ENCODE measurements around the gene PIGO. TPM values are rescaled to one million over a fixed set of nuclear protein-coding genes. Genes with fewer than 3 reads are reported as not detected.

Gene PIGO
- total and polyA plus RNA-seq, 9 of the 15 experiments (the other 6 are each of a cell fraction or from before 2014, with no cell fraction given), result 5.4 to 13.7 (median 9.7) TPM

DNA sequence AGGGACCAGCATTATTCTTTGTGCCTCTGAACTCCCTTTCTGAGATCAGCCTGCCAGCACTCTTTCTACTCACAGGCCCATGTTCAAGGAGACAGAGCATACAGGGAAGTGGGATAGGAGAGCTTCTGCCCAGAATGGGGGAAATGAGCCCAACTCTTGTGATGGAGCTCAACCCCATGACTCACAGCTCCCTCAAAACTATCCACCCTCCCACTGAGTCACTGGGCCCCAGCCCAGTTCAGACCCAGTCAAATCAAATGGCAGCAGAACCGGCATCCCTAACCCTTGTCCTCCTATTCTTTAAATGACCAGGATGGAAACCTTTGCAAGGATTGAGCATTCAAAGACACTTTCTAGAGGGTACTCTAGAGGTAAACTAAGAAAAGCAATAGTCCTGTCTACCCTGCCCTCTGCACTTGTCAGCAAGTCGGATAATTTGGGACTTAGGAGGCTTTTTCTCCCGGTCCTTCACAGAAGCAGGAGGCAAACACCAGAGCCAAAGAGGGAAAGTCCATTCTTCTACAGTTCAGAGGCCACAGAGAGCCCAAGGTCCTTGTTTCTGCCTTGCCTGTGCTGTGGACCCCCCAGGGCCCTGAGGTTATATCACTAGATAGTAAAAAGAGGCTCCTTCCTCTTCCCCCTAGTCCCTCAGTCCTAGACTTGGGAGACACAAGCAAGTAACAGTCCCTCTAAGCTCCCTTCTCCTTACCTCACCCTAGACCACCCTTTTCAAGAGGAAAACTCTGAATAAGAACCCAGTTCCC, 16.0 kb upstream of the PIGO start:
- CTCF ChIA-PET (ENCODE audit: low intra/inter-chr PET ratio), result no interaction called here
- no TSS peak for BruUV-seq (replicated peaks)
- Histone ChIP-seq H3K4me1 (replicated peaks in 1 of 2; ENCODE audit: control insufficient read depth in 2 of 2, insufficient read depth in 2 of 2, low read length in 2 of 2) (peaks cover 49 to 59% of the 10 kb centered on the region in 2 experiments), H3K27ac (ENCODE audit: extremely low read depth, low read depth, low read length) (peak overlapping the region; percentile 58), H3K9me1 (ENCODE audit: control insufficient read depth, insufficient read depth, low read length) (no peaks in the 10 kb centered on the region), H3K9me3 (replicated peaks; ENCODE audit: control insufficient read depth, insufficient read depth, low read depth, low read length) (no peaks in the 10 kb centered on the region), H4K20me1 (replicated peaks; ENCODE audit: control insufficient read depth, insufficient read depth, low read length) (peaks cover 4% of the 10 kb centered on the region), H3K4me3 (peak overlapping the region; percentile 9; the same call in 1 of the 2 replicates), H3K27me3 (ENCODE audit: control insufficient read depth in 2 of 2, insufficient read depth in 2 of 2, low read length in 2 of 2) (no peaks in the 10 kb centered on the region), H2AFZ (ENCODE audit: low read depth, low read length) (peak overlapping the region; percentile 38), H3K9ac (ENCODE audit: insufficient read depth in 1 of 2, low read depth in 2 of 2, low read length in 2 of 2) (peak overlapping the region in 1 of 2 experiments; percentile 48; a peak in 3 of 4 replicates), H3K4me2 (ENCODE audit: insufficient read depth, low read length) (peak overlapping the region; percentile 61), H3K36me3 (ENCODE audit: control insufficient read depth, insufficient read depth, low read length) (peaks cover 8% of the 10 kb centered on the region; the same call in 1 of the 3 replicates), H3K79me2 (ENCODE audit: control insufficient read depth, insufficient read depth, low read length) (peaks cover 47% of the 10 kb centered on the region)
- 26% methylated on average over 3 of the region's 3 CpGs for WGBS (ENCODE audit: insufficient coverage, low coverage, missing lambda C conversion rate)
- peak; percentile 79 for FAIRE-seq
- intact Hi-C loops (cut with micrococcal nuclease), result no loop called here
- ATAC-seq, result no peak
- POLR2A ChIA-PET, result interaction anchor here (0.6 to 1.2 kb wide), 3 partner anchors 11 to 681 kb away, joined by 3 read pairs; no protein-coding TSS in a partner anchor
- TF ChIP-seq, protein P1, sequence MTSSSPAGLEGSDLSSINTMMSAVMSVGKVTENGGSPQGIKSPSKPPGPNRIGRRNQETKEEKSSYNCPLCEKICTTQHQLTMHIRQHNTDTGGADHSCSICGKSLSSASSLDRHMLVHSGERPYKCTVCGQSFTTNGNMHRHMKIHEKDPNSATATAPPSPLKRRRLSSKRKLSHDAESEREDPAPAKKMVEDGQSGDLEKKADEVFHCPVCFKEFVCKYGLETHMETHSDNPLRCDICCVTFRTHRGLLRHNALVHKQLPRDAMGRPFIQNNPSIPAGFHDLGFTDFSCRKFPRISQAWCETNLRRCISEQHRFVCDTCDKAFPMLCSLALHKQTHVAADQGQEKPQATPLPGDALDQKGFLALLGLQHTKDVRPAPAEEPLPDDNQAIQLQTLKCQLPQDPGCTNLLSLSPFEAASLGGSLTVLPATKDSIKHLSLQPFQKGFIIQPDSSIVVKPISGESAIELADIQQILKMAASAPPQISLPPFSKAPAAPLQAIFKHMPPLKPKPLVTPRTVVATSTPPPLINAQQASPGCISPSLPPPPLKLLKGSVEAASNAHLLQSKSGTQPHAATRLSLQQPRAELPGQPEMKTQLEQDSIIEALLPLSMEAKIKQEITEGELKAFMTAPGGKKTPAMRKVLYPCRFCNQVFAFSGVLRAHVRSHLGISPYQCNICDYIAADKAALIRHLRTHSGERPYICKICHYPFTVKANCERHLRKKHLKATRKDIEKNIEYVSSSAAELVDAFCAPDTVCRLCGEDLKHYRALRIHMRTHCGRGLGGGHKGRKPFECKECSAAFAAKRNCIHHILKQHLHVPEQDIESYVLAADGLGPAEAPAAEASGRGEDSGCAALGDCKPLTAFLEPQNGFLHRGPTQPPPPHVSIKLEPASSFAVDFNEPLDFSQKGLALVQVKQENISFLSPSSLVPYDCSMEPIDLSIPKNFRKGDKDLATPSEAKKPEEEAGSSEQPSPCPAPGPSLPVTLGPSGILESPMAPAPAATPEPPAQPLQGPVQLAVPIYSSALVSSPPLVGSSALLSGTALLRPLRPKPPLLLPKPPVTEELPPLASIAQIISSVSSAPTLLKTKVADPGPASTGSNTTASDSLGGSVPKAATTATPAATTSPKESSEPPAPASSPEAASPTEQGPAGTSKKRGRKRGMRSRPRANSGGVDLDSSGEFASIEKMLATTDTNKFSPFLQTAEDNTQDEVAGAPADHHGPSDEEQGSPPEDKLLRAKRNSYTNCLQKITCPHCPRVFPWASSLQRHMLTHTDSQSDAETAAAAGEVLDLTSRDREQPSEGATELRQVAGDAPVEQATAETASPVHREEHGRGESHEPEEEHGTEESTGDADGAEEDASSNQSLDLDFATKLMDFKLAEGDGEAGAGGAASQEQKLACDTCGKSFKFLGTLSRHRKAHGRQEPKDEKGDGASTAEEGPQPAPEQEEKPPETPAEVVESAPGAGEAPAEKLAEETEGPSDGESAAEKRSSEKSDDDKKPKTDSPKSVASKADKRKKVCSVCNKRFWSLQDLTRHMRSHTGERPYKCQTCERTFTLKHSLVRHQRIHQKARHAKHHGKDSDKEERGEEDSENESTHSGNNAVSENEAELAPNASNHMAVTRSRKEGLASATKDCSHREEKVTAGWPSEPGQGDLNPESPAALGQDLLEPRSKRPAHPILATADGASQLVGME (CRISPR knock-in tag; IDR thresholded peaks at IDR 0.05), result no peak
- no peak for TF ChIP-seq HDAC3 (IDR thresholded peaks at IDR 0.05; ENCODE audit: borderline replicate concordance, partially characterized antibody)
- 0 out of 2 replicates have a peak, but pooled peaks have one; percentile 39 for TF ChIP-seq FOSL1 (tag; conservative IDR thresholded peaks at IDR 0.05)
- no peak for TF ChIP-seq TFAM (CRISPR knock-in tag; conservative IDR thresholded peaks at IDR 0.05)
- peak; percentile 38; the same call in 1 of the 2 replicates for TF ChIP-seq JUND (IDR thresholded peaks at IDR 0.05; ENCODE audit: borderline replicate concordance, low read depth, low read length)
- TF ChIP-seq JUND (tag; IDR thresholded peaks at IDR 0.05; ENCODE audit: borderline replicate concordance, low read depth, low read length), result no peak
- 0 out of 2 replicates have a peak, but pooled peaks have one; percentile 2 for TF ChIP-seq FOXJ2 (tag; IDR thresholded peaks at IDR 0.05)
- peak in 1 of 4 experiments; percentile 45 for DNase-seq (ENCODE audit: extremely low read depth in 1 of 4, low spot score in 3 of 4)
- in situ Hi-C loops (cut with MboI), result no loop called here

Measured in K562 (cell line).